ENCODE measurements around the gene GPC6. TPM values are rescaled to one million over a fixed set of nuclear protein-coding genes. Genes with fewer than 3 reads are reported as not detected.

The GPC6 gene
- total RNA-seq, 1 experiment from 2014 or later: 0.22 TPM

DNA sequence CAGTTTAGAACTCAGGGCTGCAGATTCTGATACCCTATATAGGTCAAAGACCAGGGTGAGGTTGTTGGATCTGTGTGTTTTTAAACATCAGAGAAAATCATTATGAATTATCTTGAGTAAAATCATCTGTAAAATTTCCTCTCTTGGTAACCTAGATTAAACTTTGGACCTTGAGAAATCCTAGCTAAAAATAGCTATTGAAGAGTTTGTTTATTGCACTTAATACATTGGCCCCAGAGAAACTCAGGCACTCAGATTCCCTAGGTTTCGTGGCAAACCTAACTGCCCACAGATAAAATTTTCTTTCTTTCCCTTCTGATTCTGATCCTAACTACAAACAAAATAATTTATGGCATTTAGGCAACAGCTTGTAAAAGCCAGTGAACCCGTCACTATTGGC, 102.3 kb downstream of the GPC6 start:
- no peaks in the 10 kb centered on the region for H4K20me1 ChIP-seq (ENCODE audit: insufficient read depth)
- no peak overlapping the region for H3K27ac ChIP-seq (ENCODE audit: low read depth, low read length)
- no TSS peak for BruUV-seq (replicated peaks)
- ChIA-PET RAD21 (ENCODE audit: low non-redundant PET in 1 of 2, low total read pairs in 2 of 2, uncharacterized antibody in 2 of 2, unreplicated experiment in 2 of 2) (no interaction called here), POLR2A (no interaction called here), CTCF (no interaction called here)
- TF ChIP-seq, protein P1, sequence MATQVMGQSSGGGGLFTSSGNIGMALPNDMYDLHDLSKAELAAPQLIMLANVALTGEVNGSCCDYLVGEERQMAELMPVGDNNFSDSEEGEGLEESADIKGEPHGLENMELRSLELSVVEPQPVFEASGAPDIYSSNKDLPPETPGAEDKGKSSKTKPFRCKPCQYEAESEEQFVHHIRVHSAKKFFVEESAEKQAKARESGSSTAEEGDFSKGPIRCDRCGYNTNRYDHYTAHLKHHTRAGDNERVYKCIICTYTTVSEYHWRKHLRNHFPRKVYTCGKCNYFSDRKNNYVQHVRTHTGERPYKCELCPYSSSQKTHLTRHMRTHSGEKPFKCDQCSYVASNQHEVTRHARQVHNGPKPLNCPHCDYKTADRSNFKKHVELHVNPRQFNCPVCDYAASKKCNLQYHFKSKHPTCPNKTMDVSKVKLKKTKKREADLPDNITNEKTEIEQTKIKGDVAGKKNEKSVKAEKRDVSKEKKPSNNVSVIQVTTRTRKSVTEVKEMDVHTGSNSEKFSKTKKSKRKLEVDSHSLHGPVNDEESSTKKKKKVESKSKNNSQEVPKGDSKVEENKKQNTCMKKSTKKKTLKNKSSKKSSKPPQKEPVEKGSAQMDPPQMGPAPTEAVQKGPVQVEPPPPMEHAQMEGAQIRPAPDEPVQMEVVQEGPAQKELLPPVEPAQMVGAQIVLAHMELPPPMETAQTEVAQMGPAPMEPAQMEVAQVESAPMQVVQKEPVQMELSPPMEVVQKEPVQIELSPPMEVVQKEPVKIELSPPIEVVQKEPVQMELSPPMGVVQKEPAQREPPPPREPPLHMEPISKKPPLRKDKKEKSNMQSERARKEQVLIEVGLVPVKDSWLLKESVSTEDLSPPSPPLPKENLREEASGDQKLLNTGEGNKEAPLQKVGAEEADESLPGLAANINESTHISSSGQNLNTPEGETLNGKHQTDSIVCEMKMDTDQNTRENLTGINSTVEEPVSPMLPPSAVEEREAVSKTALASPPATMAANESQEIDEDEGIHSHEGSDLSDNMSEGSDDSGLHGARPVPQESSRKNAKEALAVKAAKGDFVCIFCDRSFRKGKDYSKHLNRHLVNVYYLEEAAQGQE (IDR thresholded peaks at IDR 0.05; ENCODE audit: low read depth): no peak
- no peak for TF ChIP-seq ZNF274 (IDR thresholded peaks at IDR 0.05; ENCODE audit: low read depth, low read length)
- no peak for TF ChIP-seq POLR2AphosphoS5 (IDR thresholded peaks at IDR 0.05; ENCODE audit: low read depth, low read length)
- no peak for TF ChIP-seq JUND (IDR thresholded peaks at IDR 0.05)
- TF ChIP-seq, protein P2, sequence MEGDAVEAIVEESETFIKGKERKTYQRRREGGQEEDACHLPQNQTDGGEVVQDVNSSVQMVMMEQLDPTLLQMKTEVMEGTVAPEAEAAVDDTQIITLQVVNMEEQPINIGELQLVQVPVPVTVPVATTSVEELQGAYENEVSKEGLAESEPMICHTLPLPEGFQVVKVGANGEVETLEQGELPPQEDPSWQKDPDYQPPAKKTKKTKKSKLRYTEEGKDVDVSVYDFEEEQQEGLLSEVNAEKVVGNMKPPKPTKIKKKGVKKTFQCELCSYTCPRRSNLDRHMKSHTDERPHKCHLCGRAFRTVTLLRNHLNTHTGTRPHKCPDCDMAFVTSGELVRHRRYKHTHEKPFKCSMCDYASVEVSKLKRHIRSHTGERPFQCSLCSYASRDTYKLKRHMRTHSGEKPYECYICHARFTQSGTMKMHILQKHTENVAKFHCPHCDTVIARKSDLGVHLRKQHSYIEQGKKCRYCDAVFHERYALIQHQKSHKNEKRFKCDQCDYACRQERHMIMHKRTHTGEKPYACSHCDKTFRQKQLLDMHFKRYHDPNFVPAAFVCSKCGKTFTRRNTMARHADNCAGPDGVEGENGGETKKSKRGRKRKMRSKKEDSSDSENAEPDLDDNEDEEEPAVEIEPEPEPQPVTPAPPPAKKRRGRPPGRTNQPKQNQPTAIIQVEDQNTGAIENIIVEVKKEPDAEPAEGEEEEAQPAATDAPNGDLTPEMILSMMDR (IDR thresholded peaks at IDR 0.05 in 2 of 3, conservative IDR thresholded peaks at IDR 0.05 in 1 of 3; ENCODE audit: borderline replicate concordance in 1 of 3, insufficient read depth in 1 of 3, low read depth in 2 of 3, low read length in 2 of 3): no peak
- no peak for TF ChIP-seq YY1 (IDR thresholded peaks at IDR 0.05; ENCODE audit: extremely low read depth, insufficient replicate concordance, low read depth, low read length)
- TF ChIP-seq, protein P3, sequence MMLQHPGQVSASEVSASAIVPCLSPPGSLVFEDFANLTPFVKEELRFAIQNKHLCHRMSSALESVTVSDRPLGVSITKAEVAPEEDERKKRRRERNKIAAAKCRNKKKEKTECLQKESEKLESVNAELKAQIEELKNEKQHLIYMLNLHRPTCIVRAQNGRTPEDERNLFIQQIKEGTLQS (IDR thresholded peaks at IDR 0.05): no peak
- TF ChIP-seq TCF7L2 (IDR thresholded peaks at IDR 0.05; ENCODE audit: borderline replicate concordance, extremely low read depth, insufficient read depth, insufficient read length): no peak
- TF ChIP-seq, protein P4, sequence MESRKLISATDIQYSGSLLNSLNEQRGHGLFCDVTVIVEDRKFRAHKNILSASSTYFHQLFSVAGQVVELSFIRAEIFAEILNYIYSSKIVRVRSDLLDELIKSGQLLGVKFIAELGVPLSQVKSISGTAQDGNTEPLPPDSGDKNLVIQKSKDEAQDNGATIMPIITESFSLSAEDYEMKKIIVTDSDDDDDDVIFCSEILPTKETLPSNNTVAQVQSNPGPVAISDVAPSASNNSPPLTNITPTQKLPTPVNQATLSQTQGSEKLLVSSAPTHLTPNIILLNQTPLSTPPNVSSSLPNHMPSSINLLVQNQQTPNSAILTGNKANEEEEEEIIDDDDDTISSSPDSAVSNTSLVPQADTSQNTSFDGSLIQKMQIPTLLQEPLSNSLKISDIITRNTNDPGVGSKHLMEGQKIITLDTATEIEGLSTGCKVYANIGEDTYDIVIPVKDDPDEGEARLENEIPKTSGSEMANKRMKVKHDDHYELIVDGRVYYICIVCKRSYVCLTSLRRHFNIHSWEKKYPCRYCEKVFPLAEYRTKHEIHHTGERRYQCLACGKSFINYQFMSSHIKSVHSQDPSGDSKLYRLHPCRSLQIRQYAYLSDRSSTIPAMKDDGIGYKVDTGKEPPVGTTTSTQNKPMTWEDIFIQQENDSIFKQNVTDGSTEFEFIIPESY (IDR thresholded peaks at IDR 0.05; ENCODE audit: extremely low read depth, insufficient replicate concordance, low read length): no peak
- no peak for TF ChIP-seq EGR1 (IDR thresholded peaks at IDR 0.05; ENCODE audit: low read depth)
- no peak for TF ChIP-seq EZH2phosphoT487 (IDR thresholded peaks at IDR 0.05; ENCODE audit: borderline replicate concordance)
- TF ChIP-seq SRF (IDR thresholded peaks at IDR 0.05; ENCODE audit: low read depth): no peak
- no peak for TF ChIP-seq SIN3A (IDR thresholded peaks at IDR 0.05; ENCODE audit: low read depth)
- no peak for TF ChIP-seq ELF1 (IDR thresholded peaks at IDR 0.05; ENCODE audit: borderline replicate concordance, low read depth)
- TF ChIP-seq CBX3 (IDR thresholded peaks at IDR 0.05; ENCODE audit: low read depth): no peak
- no peak for TF ChIP-seq FOSL1 (IDR thresholded peaks at IDR 0.05; ENCODE audit: low read depth)
- TF ChIP-seq ZFX (IDR thresholded peaks at IDR 0.05): no peak
- no peak for TF ChIP-seq CEBPB (IDR thresholded peaks at IDR 0.05; ENCODE audit: low read depth)
- TF ChIP-seq, protein P5, sequence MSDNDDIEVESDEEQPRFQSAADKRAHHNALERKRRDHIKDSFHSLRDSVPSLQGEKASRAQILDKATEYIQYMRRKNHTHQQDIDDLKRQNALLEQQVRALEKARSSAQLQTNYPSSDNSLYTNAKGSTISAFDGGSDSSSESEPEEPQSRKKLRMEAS (IDR thresholded peaks at IDR 0.05): no peak
- ATAC-seq (no peak), DNase-seq (ENCODE audit: low read depth, low spot score) (no peak)
- no peaks in the 10 kb centered on the region for H3K4me1 ChIP-seq (ENCODE audit: control insufficient read depth in 1 of 2, insufficient read depth in 2 of 2, low read length in 2 of 2)
- H3K4me3 ChIP-seq (replicated peaks in 1 of 2; ENCODE audit: low read depth in 1 of 2, low read length in 2 of 2): no peak overlapping the region
- no peaks in the 10 kb centered on the region for H3K27me3 ChIP-seq (ENCODE audit: insufficient read depth, low read length)
- intact Hi-C loops (cut with micrococcal nuclease): no loop called here
- peaks cover 6 to 9% of the 10 kb centered on the region in 2 experiments; a peak in 2 of 4 replicates for H3K9me3 ChIP-seq (ENCODE audit: control insufficient read depth in 1 of 2, insufficient read depth in 1 of 2, low read depth in 1 of 2, low read length in 2 of 2)
- H3K36me3 ChIP-seq (ENCODE audit: control insufficient read depth in 1 of 2, insufficient read depth in 2 of 2, low read length in 2 of 2): no peaks in the 10 kb centered on the region
- H3K9me2 ChIP-seq (ENCODE audit: insufficient read depth): no peaks in the 10 kb centered on the region
- H2AFZ ChIP-seq (ENCODE audit: low read depth, low read length, poor library complexity, severe bottlenecking): no peak overlapping the region
- no peak overlapping the region for H3K4me2 ChIP-seq (ENCODE audit: low read length)
- no peaks in the 10 kb centered on the region for H3K79me2 ChIP-seq (ENCODE audit: insufficient read depth, low read length)
- H3K9ac ChIP-seq (ENCODE audit: low read length): no peak overlapping the region
